Measurements from ENCODE around the gene CREB3L4.

Gene CREB3L4

DNA sequence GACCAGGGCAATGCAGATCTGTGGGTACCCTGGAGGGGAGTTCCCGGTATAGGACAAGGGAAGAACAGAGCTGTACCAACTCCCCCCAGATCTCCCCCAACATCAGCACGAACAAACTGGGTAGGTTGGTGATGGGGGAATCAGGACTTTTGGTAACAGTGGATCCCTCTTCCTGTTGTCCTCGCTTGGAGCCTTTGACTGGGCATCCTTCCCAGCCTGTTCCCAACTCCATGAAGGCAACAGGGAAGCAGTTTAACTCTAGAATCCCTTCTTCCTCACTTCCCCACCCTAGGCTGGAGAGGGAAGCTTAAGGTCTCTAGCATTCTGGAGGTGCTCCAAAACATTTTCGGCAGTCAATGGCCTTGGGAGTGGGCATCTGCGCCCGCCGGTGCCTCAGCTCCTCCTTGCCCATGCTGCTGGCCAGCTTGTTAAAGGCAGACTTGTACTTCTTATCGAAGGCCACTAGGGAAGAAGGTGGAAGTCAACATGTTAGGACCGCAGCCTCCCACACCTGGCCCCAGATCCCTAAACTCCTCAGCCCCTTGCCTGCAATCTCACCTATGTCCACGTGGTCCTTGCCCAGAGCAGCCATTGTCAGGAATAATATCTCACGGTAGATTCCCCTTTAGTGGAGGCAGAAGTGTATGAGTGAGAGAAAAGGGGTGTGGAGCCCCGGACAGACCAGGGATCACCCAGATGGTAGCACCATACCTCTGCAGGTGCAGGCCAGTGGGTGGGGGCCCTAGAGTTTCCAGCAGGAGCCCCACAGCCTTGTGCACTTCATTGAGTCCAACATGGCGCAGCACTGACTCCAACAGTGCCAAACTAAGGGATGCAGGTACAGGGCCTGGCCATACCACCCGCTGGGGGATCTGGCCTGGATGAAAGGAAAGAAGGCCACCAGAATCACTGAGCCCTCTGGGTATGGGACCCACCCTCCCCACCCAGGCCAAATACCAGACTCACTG lies 37.4 kb upstream of the CREB3L4 start:
- Mint-ChIP-seq H3K4me1 (no peaks in the 10 kb centered on the region), H3K27me3 (ENCODE audit: low read depth, poor library complexity) (no peaks in the 10 kb centered on the region), H3K9me3 (no peaks in the 10 kb centered on the region), H3K4me3 (no peak overlapping the region), H3K27ac (peak overlapping the region; percentile 64), H3K36me3 (ENCODE audit: low read depth) (peaks cover 25% of the 10 kb centered on the region)
- TF ChIP-seq CTCF (IDR thresholded peaks at IDR 0.05): no peak
- no peak for DNase-seq

DNA sequence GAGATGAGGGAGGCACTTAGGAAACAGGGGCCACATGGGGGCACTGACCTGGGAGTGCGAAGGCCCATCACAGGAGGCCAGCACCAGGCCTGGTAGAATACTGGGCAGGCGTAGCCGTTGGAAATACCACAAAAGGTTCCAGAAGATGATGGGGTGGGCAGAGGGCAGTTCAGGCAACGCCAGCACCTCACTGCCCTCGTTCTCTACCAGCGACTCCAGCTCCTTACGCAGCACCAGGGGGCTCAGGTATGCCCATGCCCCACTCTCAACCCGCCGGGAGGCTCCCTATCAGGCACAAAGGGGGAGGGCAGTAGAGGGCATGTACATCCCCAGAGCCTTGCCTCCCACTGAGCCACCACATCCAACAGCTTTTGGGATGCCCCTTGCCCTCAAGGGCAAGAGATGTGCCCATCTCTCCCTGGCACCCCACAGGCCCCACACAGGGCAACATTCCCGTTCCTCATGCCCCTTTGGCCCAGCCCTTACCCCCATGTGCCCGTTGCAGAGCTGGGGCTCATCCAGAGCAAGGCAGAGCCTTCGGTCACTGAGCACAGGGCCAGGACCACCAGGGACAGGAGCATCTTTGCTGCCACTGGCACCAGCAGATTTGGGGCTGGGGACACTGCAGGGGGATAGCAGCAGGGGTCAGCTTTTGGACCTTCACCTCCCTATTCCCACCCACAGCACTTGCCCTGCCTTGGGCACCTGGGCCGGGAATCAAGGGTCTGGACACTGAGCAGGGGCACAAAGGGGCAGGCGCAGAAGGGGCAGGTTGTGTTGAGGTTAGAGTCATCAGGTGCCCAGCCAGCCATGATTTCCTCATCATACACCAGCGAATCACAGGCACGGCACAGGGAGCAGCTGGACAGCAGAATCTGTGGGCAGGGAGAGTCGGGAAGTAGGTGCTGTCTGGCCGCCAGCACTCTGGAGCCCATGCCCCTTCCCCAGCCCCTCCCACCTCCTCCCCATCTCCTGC lies 35.3 kb upstream of the CREB3L4 start:
- Mint-ChIP-seq H3K36me3 (ENCODE audit: low read depth) (peaks cover 43% of the 10 kb centered on the region), H3K9me3 (no peaks in the 10 kb centered on the region), H3K27ac (no peak overlapping the region), H3K27me3 (ENCODE audit: low read depth, poor library complexity) (peaks cover under 1% of the 10 kb centered on the region), H3K4me3 (no peak overlapping the region), H3K4me1 (no peaks in the 10 kb centered on the region)
- DNase-seq: no peak
- TF ChIP-seq CTCF (IDR thresholded peaks at IDR 0.05): no peak

- no peaks in the 10 kb centered on the region for H3K9me3 Mint-ChIP-seq
- no peak overlapping the region for H3K27ac Mint-ChIP-seq
- peaks cover 47% of the 10 kb centered on the region for H3K36me3 Mint-ChIP-seq (ENCODE audit: low read depth)
- H3K4me3 Mint-ChIP-seq: no peak overlapping the region
- TF ChIP-seq CTCF (IDR thresholded peaks at IDR 0.05): no peak
- H3K4me1 Mint-ChIP-seq: no peaks in the 10 kb centered on the region
- peaks cover 2% of the 10 kb centered on the region for H3K27me3 Mint-ChIP-seq (ENCODE audit: low read depth, poor library complexity)
- no peak for DNase-seq
Observed at GRCh38 chr1:153933430-153933829, 34.3 kb upstream of the CREB3L4 start.

DNA sequence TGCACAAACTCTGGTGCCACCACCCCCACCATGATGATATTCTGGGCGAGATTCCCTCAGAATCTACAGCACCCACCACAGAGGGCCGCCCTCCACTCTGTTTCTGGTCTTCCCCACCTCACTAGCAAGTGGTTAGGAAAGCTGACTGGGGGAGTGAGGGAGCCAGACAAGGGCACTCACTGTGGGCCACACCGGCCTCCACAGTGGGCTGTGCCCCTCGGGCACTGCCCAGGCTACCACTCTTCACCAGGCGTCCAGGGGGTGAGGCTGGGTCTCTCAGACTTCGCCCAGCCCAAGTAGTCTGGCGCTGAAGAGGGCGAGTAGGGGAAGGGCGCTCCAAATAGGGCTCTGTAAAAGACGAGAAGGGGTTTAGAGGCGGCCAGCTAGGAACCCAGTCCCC lies 33.7 kb upstream of the CREB3L4 start:
- H3K4me1 Mint-ChIP-seq: no peaks in the 10 kb centered on the region
- peaks cover 51% of the 10 kb centered on the region for H3K36me3 Mint-ChIP-seq (ENCODE audit: low read depth)
- no peak overlapping the region for H3K27ac Mint-ChIP-seq
- no peak for TF ChIP-seq CTCF (IDR thresholded peaks at IDR 0.05)
- no peak overlapping the region for H3K4me3 Mint-ChIP-seq
- H3K27me3 Mint-ChIP-seq (ENCODE audit: low read depth, poor library complexity): peaks cover 2% of the 10 kb centered on the region
- DNase-seq: no peak
- no peaks in the 10 kb centered on the region for H3K9me3 Mint-ChIP-seq

GRCh38 chr1:153934746-153935145 lies 33.0 kb upstream of the CREB3L4 start:
- Mint-ChIP-seq H3K4me3 (no peak overlapping the region), H3K4me1 (no peaks in the 10 kb centered on the region), H3K9me3 (no peaks in the 10 kb centered on the region), H3K27me3 (ENCODE audit: low read depth, poor library complexity) (peaks cover 2% of the 10 kb centered on the region), H3K36me3 (ENCODE audit: low read depth) (peaks cover 58% of the 10 kb centered on the region), H3K27ac (no peak overlapping the region)
- no peak for DNase-seq
- TF ChIP-seq CTCF (IDR thresholded peaks at IDR 0.05): no peak

Data from nephron progenitor cell (in vitro differentiated cells).